ENCODE results near the gene MRPL49. TPM values are rescaled to one million over a fixed set of nuclear protein-coding genes. Genes with fewer than 3 reads are reported as not detected.

Gene MRPL49
- total and polyA plus RNA-seq, 2 of the 13 experiments (the other 11 are each of a cell fraction or from before 2014, with no cell fraction given), result 39.2 to 53.3 TPM

- TF ChIP-seq HMGXB4 (CRISPR knock-in tag; IDR thresholded peaks at IDR 0.05; ENCODE audit: borderline replicate concordance in 1 of 2, low read depth in 1 of 2), result peak; percentile 84 to 87
- peak; percentile 52; the same call in 1 of the 2 replicates for TF ChIP-seq SNAPC4 (CRISPR knock-in tag; IDR thresholded peaks at IDR 0.05)
- TF ChIP-seq ZNF652 (CRISPR knock-in tag; IDR thresholded peaks at IDR 0.05; ENCODE audit: borderline replicate concordance, low read depth), result no peak
- TF ChIP-seq KAT7 (CRISPR knock-in tag; IDR thresholded peaks at IDR 0.05; ENCODE audit: borderline replicate concordance), result peak; percentile 57; the same call in 1 of the 2 replicates
- TF ChIP-seq TBX3 (IDR thresholded peaks at IDR 0.05; ENCODE audit: borderline replicate concordance), result no peak
- TF ChIP-seq HMGXB3 (CRISPR knock-in tag; IDR thresholded peaks at IDR 0.05; ENCODE audit: borderline replicate concordance), result peak; percentile 60
- TF ChIP-seq NCOA2 (CRISPR knock-in tag; IDR thresholded peaks at IDR 0.05), result peak; percentile 30; the same call in 1 of the 2 replicates
- TF ChIP-seq FOSL1 (CRISPR knock-in tag; IDR thresholded peaks at IDR 0.05; ENCODE audit: borderline replicate concordance), result no peak
- TF ChIP-seq DMTF1 (CRISPR knock-in tag; IDR thresholded peaks at IDR 0.05), result no peak
- TF ChIP-seq DNMT3B (CRISPR knock-in tag; conservative IDR thresholded peaks at IDR 0.05), result peak; percentile 93
- no peak for TF ChIP-seq ATAD3A (CRISPR knock-in tag; IDR thresholded peaks at IDR 0.05)
- TF ChIP-seq ZNF136 (CRISPR knock-in tag; IDR thresholded peaks at IDR 0.05; ENCODE audit: low read depth), result no peak
- TF ChIP-seq ZNF382 (CRISPR knock-in tag; IDR thresholded peaks at IDR 0.05; ENCODE audit: borderline replicate concordance), result no peak
These were observed at the start of gene MRPL49, which contains the start of gene FAU (continued) for GRCh38 chr11:65121865-65122696.

Data from HepG2 (cell line).